Glomerular visceral epithelial cell (primary cell): ENCODE results near the gene CLDN24.
A peak's percentile ranks its signal among the peaks of the same experiment; 100 is the strongest.

ENCODE experiments used
- DNase-seq: peaks from one replicate; pipeline ENCODE4 v3.0.0-alpha.2; 2016; ENCODE audit errors: extremely low spot score

CLDN24 gene

GRCh38 chr4:183322326-183322725 is at the start of gene CLDN24:
CLDN24 (minus strand) TSS chr4:183322426; CDS start chr4:183322426, 0 bp downstream.
- DNase-seq = no peak

- no peak for DNase-seq
Observed at GRCh38 chr4:183370786-183371185, 48.6 kb upstream of the CLDN24 start.

- no peak for DNase-seq
Observed at GRCh38 chr4:183369073-183369472, 46.8 kb upstream of the CLDN24 start.

GRCh38 chr4:183366206-183366835 is 44.1 kb upstream of the CLDN24 start:
- DNase-seq = no peak

- DNase-seq = no peak
Observed at GRCh38 chr4:183364025-183364424, 41.8 kb upstream of the CLDN24 start.

- no peak for DNase-seq
Observed at GRCh38 chr4:183362916-183363542, 40.8 kb upstream of the CLDN24 start.

- no peak for DNase-seq
Observed at GRCh38 chr4:183362036-183362435, 39.8 kb upstream of the CLDN24 start.

- no peak for DNase-seq
Observed at GRCh38 chr4:183360161-183360919, 38.1 kb upstream of the CLDN24 start.

GRCh38 chr4:183358215-183358755 is 36.1 kb upstream of the CLDN24 start:
- no peak for DNase-seq

- DNase-seq = no peak
Observed at GRCh38 chr4:183356931-183357675, 34.9 kb upstream of the CLDN24 start.

- no peak for DNase-seq
Observed at GRCh38 chr4:183356173-183356830, 34.1 kb upstream of the CLDN24 start.

- peak; percentile 51 for DNase-seq
Observed at GRCh38 chr4:183355405-183355804, 33.2 kb upstream of the CLDN24 start.

- no peak for DNase-seq
Observed at GRCh38 chr4:183354219-183354618, 32.0 kb upstream of the CLDN24 start.

GRCh38 chr4:183353557-183353956 is 31.3 kb upstream of the CLDN24 start:
- DNase-seq = no peak

GRCh38 chr4:183352546-183352945 is 30.3 kb upstream of the CLDN24 start:
- no peak for DNase-seq

GRCh38 chr4:183350317-183351071 is 28.3 kb upstream of the CLDN24 start:
- DNase-seq = no peak

- peak; percentile 51 for DNase-seq
Observed at GRCh38 chr4:183349673-183350072, 27.4 kb upstream of the CLDN24 start.

GRCh38 chr4:183348706-183349659 is 26.8 kb upstream of the CLDN24 start:
- peak; percentile 93 for DNase-seq

GRCh38 chr4:183348136-183348535 is 25.9 kb upstream of the CLDN24 start:
- DNase-seq = no peak
